ENCODE results near the gene PLXNA2. TPM values are rescaled to one million over a fixed set of nuclear protein-coding genes. Genes with fewer than 3 reads are reported as not detected.

PLXNA2 gene
- total RNA-seq, 4 donors from 2014 or later = 19.8 to 41.6 (median 27.9) TPM

Small RNAs within 50 kb of the gene (small RNA-seq; reads per million reads assigned to genes)
- gene AL606753.1 = 0 reads per million in 3 donors
